Mononuclear cell (primary cell): ENCODE measurements around the gene ITGA1. TPM values are rescaled to one million over a fixed set of nuclear protein-coding genes. Genes with fewer than 3 reads are reported as not detected.

Experiments
- H3K27me3 ChIP-seq: 2 replicates; pipeline ENCODE4 v1.6.0; 2011; ENCODE audit warnings: low read length, control low read depth; ENCODE audit not compliant: insufficient read depth
- H3K4me1 ChIP-seq: 2 replicates; pipeline ENCODE4 v1.5.1; 2011; ENCODE audit warnings: mild to moderate bottlenecking, low read length, control low read depth; ENCODE audit not compliant: insufficient read depth
- H3K4me3 ChIP-seq: 2 replicates; pipeline ENCODE4 v1.5.1; 2011; ENCODE audit warnings: mild to moderate bottlenecking, low read length, moderate library complexity
- H3K9me3 ChIP-seq: 2 replicates; pipeline ENCODE4 v1.5.1; 2011; ENCODE audit warnings: low read depth, mild to moderate bottlenecking, control low read depth, low read length
- total RNA-seq: library from RNA; depleted of rRNA; stranded (reverse); fragments of >200 nt; gene quantifications from one replicate; pipeline ENCODE4 v1.2.3, GENCODE V29; 2012

Gene ITGA1
- total RNA-seq, 1 donor, result 0.84 TPM

- Histone ChIP-seq H3K9me3 (no peaks in the 10 kb centered on the region), H3K27me3 (no peaks in the 10 kb centered on the region), H3K4me1 (peaks cover 8% of the 10 kb centered on the region), H3K4me3 (no peak overlapping the region)
Measured at GRCh38 chr5:52924456-52924855, 136.7 kb downstream of the ITGA1 start.

GRCh38 chr5:52925001-52925400, 137.3 kb downstream of the ITGA1 start:
- H3K27me3 ChIP-seq, result no peaks in the 10 kb centered on the region
- H3K4me3 ChIP-seq, result no peak overlapping the region
- no peaks in the 10 kb centered on the region for H3K9me3 ChIP-seq
- peaks cover 8% of the 10 kb centered on the region for H3K4me1 ChIP-seq

GRCh38 chr5:52928689-52929088, 141.0 kb downstream of the ITGA1 start:
- Histone ChIP-seq H3K9me3 (no peaks in the 10 kb centered on the region), H3K27me3 (no peaks in the 10 kb centered on the region), H3K4me3 (no peak overlapping the region), H3K4me1 (no peaks in the 10 kb centered on the region)

- H3K27me3 ChIP-seq, result no peaks in the 10 kb centered on the region
- H3K9me3 ChIP-seq, result no peaks in the 10 kb centered on the region
- H3K4me3 ChIP-seq, result no peak overlapping the region
- no peaks in the 10 kb centered on the region for H3K4me1 ChIP-seq
Measured at GRCh38 chr5:52938226-52938625, 150.5 kb downstream of the ITGA1 start.

GRCh38 chr5:52943285-52943684, 155.6 kb downstream of the ITGA1 start:
- no peaks in the 10 kb centered on the region for H3K9me3 ChIP-seq
- no peaks in the 10 kb centered on the region for H3K4me1 ChIP-seq
- no peak overlapping the region for H3K4me3 ChIP-seq
- no peaks in the 10 kb centered on the region for H3K27me3 ChIP-seq

- Histone ChIP-seq H3K27me3 (no peaks in the 10 kb centered on the region), H3K9me3 (no peaks in the 10 kb centered on the region), H3K4me3 (no peak overlapping the region), H3K4me1 (no peaks in the 10 kb centered on the region)
Measured at GRCh38 chr5:52943808-52944207, 156.1 kb downstream of the ITGA1 start.

GRCh38 chr5:52945040-52945439, 157.3 kb downstream of the ITGA1 start:
- Histone ChIP-seq H3K9me3 (no peaks in the 10 kb centered on the region), H3K4me1 (no peaks in the 10 kb centered on the region), H3K4me3 (no peak overlapping the region), H3K27me3 (no peaks in the 10 kb centered on the region)

- no peaks in the 10 kb centered on the region for H3K4me1 ChIP-seq
- H3K4me3 ChIP-seq, result no peak overlapping the region
Measured at GRCh38 chr5:52947208-52947607, 159.5 kb downstream of the ITGA1 start.

GRCh38 chr5:52947851-52948250, 160.1 kb downstream of the ITGA1 start:
- Histone ChIP-seq H3K9me3 (no peaks in the 10 kb centered on the region), H3K4me3 (no peak overlapping the region), H3K27me3 (no peaks in the 10 kb centered on the region), H3K4me1 (no peaks in the 10 kb centered on the region)

More at GRCh38 chr5:52947208-52947607, 159.5 kb downstream of the ITGA1 start:
- Histone ChIP-seq H3K27me3 (no peaks in the 10 kb centered on the region), H3K9me3 (no peaks in the 10 kb centered on the region)

GRCh38 chr5:52948418-52949076, 160.8 kb downstream of the ITGA1 start:
- Histone ChIP-seq H3K4me1 (no peaks in the 10 kb centered on the region), H3K4me3 (no peak overlapping the region), H3K9me3 (no peaks in the 10 kb centered on the region), H3K27me3 (no peaks in the 10 kb centered on the region)

- H3K27me3 ChIP-seq, result no peaks in the 10 kb centered on the region
- H3K4me3 ChIP-seq, result no peak overlapping the region
- no peaks in the 10 kb centered on the region for H3K4me1 ChIP-seq
- H3K9me3 ChIP-seq, result no peaks in the 10 kb centered on the region
Measured at GRCh38 chr5:52950686-52951085, 163.0 kb downstream of the ITGA1 start.

- Histone ChIP-seq H3K4me1 (no peaks in the 10 kb centered on the region), H3K9me3 (no peaks in the 10 kb centered on the region), H3K27me3 (no peaks in the 10 kb centered on the region), H3K4me3 (no peak overlapping the region)
Measured at GRCh38 chr5:52952483-52952882, 164.8 kb downstream of the ITGA1 start.

- Histone ChIP-seq H3K4me3 (no peak overlapping the region), H3K4me1 (no peaks in the 10 kb centered on the region), H3K9me3 (no peaks in the 10 kb centered on the region), H3K27me3 (no peaks in the 10 kb centered on the region)
Measured at GRCh38 chr5:52956014-52956413, 168.3 kb downstream of the ITGA1 start.

GRCh38 chr5:52956915-52957747, 169.4 kb downstream of the ITGA1 start:
- H3K4me3 ChIP-seq, result no peak overlapping the region
- H3K4me1 ChIP-seq, result no peaks in the 10 kb centered on the region
- H3K27me3 ChIP-seq, result no peaks in the 10 kb centered on the region
- no peaks in the 10 kb centered on the region for H3K9me3 ChIP-seq

- Histone ChIP-seq H3K4me3 (no peak overlapping the region), H3K9me3 (no peaks in the 10 kb centered on the region), H3K27me3 (no peaks in the 10 kb centered on the region), H3K4me1 (no peaks in the 10 kb centered on the region)
Measured at GRCh38 chr5:52961274-52961681, 173.6 kb downstream of the ITGA1 start.

- Histone ChIP-seq H3K4me1 (no peaks in the 10 kb centered on the region), H3K27me3 (no peaks in the 10 kb centered on the region), H3K4me3 (no peak overlapping the region), H3K9me3 (no peaks in the 10 kb centered on the region)
Measured at GRCh38 chr5:52963636-52964035, 175.9 kb downstream of the ITGA1 start.
